Middle frontal gyrus (tissue), 1 donor: ENCODE data around the gene SUPT3H.

ENCODE experiments used
- DNase-seq: peaks from one replicate; pipeline ENCODE4 v3.0.0-alpha.2; 2015; ENCODE audit warnings: low spot score; ENCODE audit errors: extremely low spot score

Gene SUPT3H

GRCh38 chr6:44800784-44801592, 576.7 kb downstream of the SUPT3H start:
- no peak for DNase-seq

DNA sequence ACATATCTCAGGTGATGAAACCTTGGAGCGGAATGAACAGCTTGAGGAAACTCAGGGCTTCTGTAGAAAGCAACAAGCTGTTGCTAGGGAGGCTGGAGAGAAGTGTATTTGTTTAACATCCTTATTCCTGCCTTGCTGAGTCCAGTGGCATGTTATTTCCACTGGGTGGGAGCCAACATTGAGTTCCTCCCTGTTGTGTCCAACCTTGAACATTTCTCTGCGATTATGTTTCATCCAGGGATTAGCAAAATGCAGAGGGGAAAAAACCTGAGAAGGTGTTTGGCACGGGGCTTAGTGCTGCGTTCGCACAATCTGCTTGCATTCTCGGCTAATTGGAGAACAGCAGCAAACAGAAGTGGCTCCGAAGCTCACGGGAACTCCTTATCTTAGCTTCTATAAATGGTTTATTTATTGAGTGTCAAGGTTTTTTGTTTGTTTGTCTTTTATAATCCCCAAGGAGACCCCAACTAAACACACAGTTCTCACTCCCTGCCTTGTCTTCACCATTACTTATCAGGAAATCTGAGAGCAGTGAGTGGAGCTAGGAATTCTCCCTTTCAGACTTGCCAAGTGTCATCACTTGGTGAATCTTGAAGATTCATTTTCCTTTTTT, 577.5 kb downstream of the SUPT3H start:
- DNase-seq, result no peak

DNA sequence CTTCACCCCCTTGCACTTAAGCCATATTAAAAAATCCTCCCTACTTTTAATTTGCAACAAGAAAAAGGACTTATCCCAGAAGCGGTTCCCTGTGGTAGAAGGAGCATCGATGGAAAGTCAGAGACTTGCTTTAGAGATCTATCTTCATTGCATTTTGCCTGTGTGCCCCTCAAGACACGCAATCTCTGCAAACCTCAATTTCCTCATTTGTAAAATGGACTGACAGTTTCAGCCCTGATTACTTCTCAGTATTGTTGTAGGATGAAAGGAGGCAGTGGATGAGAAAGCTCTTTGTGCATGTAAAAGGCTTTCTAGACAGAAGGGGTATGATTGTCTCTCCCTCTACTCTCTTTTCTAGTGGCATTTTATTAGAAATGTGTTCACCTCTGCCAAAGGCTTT, 580.0 kb downstream of the SUPT3H start:
- DNase-seq, result no peak

DNA sequence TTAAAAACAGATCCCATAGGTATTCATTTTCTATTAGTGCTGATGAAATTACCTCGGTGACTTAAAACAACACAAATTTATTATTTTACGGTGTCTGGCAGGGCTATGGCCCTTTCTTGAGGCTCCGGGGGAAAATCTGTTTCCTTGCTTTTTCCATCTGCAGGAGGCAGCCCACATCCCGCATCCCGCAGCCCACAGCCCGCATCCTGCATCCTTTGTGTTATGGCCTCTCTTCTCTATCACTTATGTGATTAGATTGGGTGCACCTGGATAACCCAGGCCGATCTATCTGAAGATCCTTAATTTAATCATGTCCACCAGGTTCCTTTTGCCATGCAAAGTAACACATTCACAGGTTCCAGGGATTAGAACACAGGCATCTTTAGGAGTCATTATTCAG, 582.4 kb downstream of the SUPT3H start:
- no peak for DNase-seq

- DNase-seq, result no peak
These were observed 587.9 kb downstream of the SUPT3H start for GRCh38 chr6:44789806-44790205.

DNA sequence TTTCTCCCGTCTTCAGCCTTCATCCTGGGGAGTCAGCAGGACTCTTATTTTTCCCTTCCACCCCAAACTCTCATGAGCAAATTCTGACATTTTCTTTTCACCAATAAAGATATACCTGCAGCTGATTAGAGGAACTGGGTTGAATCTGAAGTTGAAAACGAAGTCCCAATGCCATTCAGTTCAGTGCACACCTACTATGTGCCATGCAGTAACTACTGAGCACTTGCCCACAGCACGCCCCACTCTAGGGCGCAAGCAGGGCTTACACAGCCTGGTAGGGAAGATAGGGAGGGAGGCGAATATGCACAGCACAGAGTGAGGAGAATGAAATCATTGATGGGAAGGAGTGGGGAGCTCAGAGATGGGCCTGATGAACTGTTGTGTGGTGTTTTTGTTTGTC, 588.7 kb downstream of the SUPT3H start:
- no peak for DNase-seq

DNA sequence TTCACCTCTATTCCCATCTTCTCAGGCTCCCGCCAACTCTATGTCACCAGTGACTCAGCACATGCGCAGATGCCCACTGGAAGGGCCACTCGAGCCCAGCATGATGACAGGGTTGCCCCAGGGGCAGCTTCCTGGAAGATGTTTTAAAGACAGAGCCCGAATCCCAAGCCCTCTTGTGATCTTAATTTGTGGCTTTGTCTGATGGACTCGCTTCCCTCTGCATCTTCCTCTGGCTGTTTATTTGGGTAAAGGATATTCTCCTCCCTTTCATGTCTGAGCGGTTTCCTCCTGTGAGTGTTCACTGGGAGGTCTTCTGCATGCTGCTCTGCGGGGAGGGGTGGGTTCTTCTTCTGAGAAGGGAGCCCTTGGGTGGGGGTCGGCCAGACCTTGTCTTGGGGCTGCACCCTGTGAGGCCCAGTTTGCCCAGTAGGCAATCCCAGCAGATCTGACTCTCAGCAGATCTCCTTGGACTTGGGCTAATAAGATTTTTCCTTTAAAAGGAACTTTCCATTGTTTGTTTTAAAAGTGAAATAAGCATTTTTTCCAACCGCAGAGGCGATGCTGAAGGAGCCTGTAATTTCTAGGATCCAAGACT, 589.2 kb downstream of the SUPT3H start:
- DNase-seq, result no peak

- DNase-seq, result no peak
These were observed 590.4 kb downstream of the SUPT3H start for GRCh38 chr6:44787254-44787834.

- DNase-seq, result no peak
These were observed 592.6 kb downstream of the SUPT3H start for GRCh38 chr6:44785130-44785529.

DNA sequence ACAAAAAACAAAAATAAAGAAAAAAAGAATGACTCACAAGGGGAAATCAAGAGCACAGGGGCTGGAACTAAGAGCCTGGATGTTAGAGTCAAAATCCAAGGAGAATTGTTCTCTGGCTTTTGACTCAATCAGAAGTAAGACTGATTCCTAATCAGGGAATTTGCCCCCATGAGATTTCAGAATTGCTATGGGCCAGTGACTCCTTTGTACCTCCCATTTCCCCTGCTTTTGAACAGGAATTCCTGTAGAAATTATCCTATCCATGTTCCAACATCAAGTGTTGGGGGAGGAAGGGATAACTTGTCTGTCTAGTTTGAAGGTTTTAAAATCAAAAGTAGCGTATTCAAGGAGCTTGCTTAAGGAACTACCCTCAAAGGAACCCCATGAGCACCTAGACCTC, 593.5 kb downstream of the SUPT3H start:
- DNase-seq, result no peak

DNA sequence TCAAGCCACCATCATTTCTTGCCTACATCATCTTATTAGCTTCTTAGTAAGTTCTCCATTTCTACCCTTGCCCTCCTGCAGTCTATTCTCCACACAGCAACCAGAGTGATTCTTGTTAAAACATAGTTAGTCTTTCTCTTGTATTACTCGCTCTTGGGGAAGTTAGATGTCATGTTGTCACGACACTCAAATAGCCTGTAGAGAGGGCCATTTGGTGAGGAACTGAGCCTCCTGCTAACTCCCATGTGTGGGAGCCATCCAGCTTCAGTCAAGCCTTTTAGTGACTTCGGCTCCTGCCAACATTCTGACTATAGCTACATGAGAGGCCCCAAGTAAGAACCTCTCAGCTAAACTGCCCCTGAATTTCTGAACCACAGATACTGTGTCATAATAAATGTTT, 594.8 kb downstream of the SUPT3H start:
- DNase-seq, result no peak

DNA sequence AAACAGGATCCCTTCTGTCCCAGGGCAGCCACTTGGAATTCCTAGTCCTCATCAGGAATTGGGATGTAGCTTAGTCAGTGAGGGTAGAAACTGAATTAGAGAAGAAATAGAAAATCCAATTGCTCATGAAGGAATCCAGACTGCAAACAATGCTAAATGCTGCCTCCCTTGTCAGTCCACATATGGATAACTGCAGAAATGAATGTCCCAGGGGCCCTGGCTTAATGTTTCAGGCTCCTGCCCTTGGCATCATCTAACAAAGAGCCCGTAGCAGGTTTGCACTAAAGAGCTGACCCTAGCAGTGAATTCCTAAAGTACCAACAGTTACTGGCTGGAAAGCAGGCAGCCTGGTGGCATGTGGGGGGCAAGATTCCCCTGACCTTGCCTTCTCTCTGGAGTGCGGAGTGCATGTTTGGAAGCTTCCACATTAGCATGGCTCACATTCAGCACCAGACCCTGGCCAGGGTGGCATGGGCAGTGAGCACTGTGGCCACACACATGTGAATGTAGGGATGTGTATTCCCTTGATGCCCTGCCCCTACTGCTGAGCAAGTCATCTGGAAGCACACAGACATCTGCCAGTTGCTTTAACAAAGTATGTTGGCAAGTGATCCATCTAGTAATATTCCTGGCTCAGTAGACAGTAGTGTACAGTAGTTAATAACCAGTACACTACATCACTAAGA, 595.7 kb downstream of the SUPT3H start:
- DNase-seq, result no peak

GRCh38 chr6:44780161-44780560, 597.6 kb downstream of the SUPT3H start:
- no peak for DNase-seq

GRCh38 chr6:44779130-44779826, 598.5 kb downstream of the SUPT3H start:
- DNase-seq, result no peak
